ENCODE data around the gene ERBB4.
"Not testable (repeated sequence)": the region's sequence is repeated elsewhere in the genome, so short reads cannot be mapped to it uniquely, and the experiment has no call there.

Gene ERBB4

GRCh38 chr2:212133337-212133736 lies 405.3 kb downstream of the ERBB4 start:
- DNase-seq: no peak

- DNase-seq: no peak
These were observed 414.0 kb downstream of the ERBB4 start for GRCh38 chr2:212124598-212124997.

GRCh38 chr2:212119591-212119990 lies 419.0 kb downstream of the ERBB4 start:
- DNase-seq: no peak

GRCh38 chr2:212117926-212118325 lies 420.7 kb downstream of the ERBB4 start:
- no peak for DNase-seq

GRCh38 chr2:212114489-212114888 lies 424.1 kb downstream of the ERBB4 start:
- DNase-seq: no peak

- no peak for DNase-seq
These were observed 426.2 kb downstream of the ERBB4 start for GRCh38 chr2:212112401-212112800.

GRCh38 chr2:212109792-212110680 lies 428.6 kb downstream of the ERBB4 start:
- DNase-seq: no peak

- DNase-seq: no peak
These were observed 429.4 kb downstream of the ERBB4 start for GRCh38 chr2:212109217-212109616.

- DNase-seq: no peak
These were observed 430.6 kb downstream of the ERBB4 start for GRCh38 chr2:212107989-212108388.

GRCh38 chr2:212107014-212107413 lies 431.6 kb downstream of the ERBB4 start:
- DNase-seq: no peak

GRCh38 chr2:212106536-212106935 lies 432.1 kb downstream of the ERBB4 start:
- not testable (repeated sequence) for DNase-seq

GRCh38 chr2:212099658-212100057 lies 438.9 kb downstream of the ERBB4 start:
- no peak for DNase-seq

GRCh38 chr2:212098966-212099365 lies 439.6 kb downstream of the ERBB4 start:
- no peak for DNase-seq

- no peak for DNase-seq
These were observed 441.6 kb downstream of the ERBB4 start for GRCh38 chr2:212097001-212097400.

GRCh38 chr2:212089873-212090272 lies 448.7 kb downstream of the ERBB4 start:
- DNase-seq: no peak

GRCh38 chr2:212088353-212088752 lies 450.2 kb downstream of the ERBB4 start:
- no peak for DNase-seq

- DNase-seq: no peak
These were observed 455.1 kb downstream of the ERBB4 start for GRCh38 chr2:212083492-212083891.

GRCh38 chr2:212078103-212078502 lies 460.5 kb downstream of the ERBB4 start:
- DNase-seq: no peak

- no peak for DNase-seq
These were observed 462.1 kb downstream of the ERBB4 start for GRCh38 chr2:212076456-212076855.

- DNase-seq: no peak
These were observed 465.2 kb downstream of the ERBB4 start for GRCh38 chr2:212073360-212073759.

GRCh38 chr2:212066546-212066945 lies 472.1 kb downstream of the ERBB4 start:
- no peak for DNase-seq

GRCh38 chr2:212064318-212064717 lies 474.3 kb downstream of the ERBB4 start:
- DNase-seq: no peak

- no peak for DNase-seq
These were observed 486.0 kb downstream of the ERBB4 start for GRCh38 chr2:212052412-212053159.

GRCh38 chr2:212050871-212051270 lies 487.7 kb downstream of the ERBB4 start:
- DNase-seq: no peak
